Panc1 (cell line): ENCODE results near the gene TBC1D22B. TPM values are rescaled to one million over a fixed set of nuclear protein-coding genes. Genes with fewer than 3 reads are reported as not detected.
A peak's percentile ranks its signal among the peaks of the same experiment; 100 is the strongest.

Source experiments
- ATAC-seq: fragments of 200-7000 bp; cut with Tn5 transposase; 2 replicates; pipeline ENCODE4 v1.9.1; 2020; ENCODE audit warnings: mild to moderate bottlenecking, moderate library complexity
- BruUV-seq: library from RNA; stranded (reverse); fragments of 400-500 nt; replicated peaks from 2 replicates; lab custom pipeline; 2021; lab: Mats Ljungman, UMichigan
- CTCF ChIA-PET: fragments of 300-600 bp; sonication (Branson Sonifier 250); formaldehyde crosslinking; loops from one replicate; lab custom pipeline; 2022; ENCODE audit warnings: antibody characterized with exemption; lab: Charles Lee
- POLR2A ChIA-PET: fragments of 300-600 bp; sonication (Branson Sonifier 250); formaldehyde crosslinking; loops from one replicate; lab custom pipeline; 2022; ENCODE audit warnings: antibody characterized with exemption; lab: Charles Lee
- DNase-seq: peaks from one replicate; pipeline ENCODE4 v3.0.0-alpha.2; 2010; ENCODE audit warnings: low read depth, low spot score
- H3K27ac ChIP-seq: 2 replicates; pipeline ENCODE4 v1.5.1; 2011; ENCODE audit warnings: mild to moderate bottlenecking, low read length, inconsistent platforms
- H3K27me3 ChIP-seq: fragments of 200-500 bp; sonication (Bioruptor generic); 2 replicates; pipeline ENCODE4 v1.6.0; 2014; ENCODE audit warnings: low read length, inconsistent platforms; ENCODE audit not compliant: control insufficient read depth, insufficient read depth
- H3K36me3 ChIP-seq: fragments of 200-500 bp; sonication (Bioruptor generic); 2 replicates; pipeline ENCODE4 v1.5.1; 2014; ENCODE audit warnings: inconsistent platforms, mild to moderate bottlenecking, low read length, moderate library complexity; ENCODE audit not compliant: control insufficient read depth, insufficient read depth
- H3K4me1 ChIP-seq: 2 replicates; pipeline ENCODE4 v1.5.1; 2011; ENCODE audit warnings: inconsistent platforms, mild to moderate bottlenecking, low read length, moderate library complexity; ENCODE audit not compliant: control insufficient read depth, insufficient read depth
- H3K4me3 ChIP-seq, 2 experiments: 2 replicates each; pipeline ENCODE4 v1.5.1; 2011 to 2012; ENCODE audit warnings: low read depth in 2 of 2, low read length in 2 of 2, mild to moderate bottlenecking in 2 of 2, inconsistent platforms in 1 of 2, moderate library complexity in 1 of 2
- H3K9me3 ChIP-seq: fragments of 200-500 bp; sonication (Bioruptor generic); 2 replicates; pipeline ENCODE4 v1.5.1; 2014; ENCODE audit warnings: low read depth, mild to moderate bottlenecking, inconsistent platforms, low read length, moderate library complexity; ENCODE audit not compliant: control insufficient read depth, insufficient read depth
- CTCF ChIP-seq: fragments of 450-650 bp; IDR thresholded peaks from 2 replicates; pipeline ENCODE4 v1.5.1; 2017; ENCODE audit warnings: mild to moderate bottlenecking
- POLR2AphosphoS5 ChIP-seq: IDR thresholded peaks from 2 replicates; pipeline ENCODE4 v1.6.1; 2012; ENCODE audit warnings: mild to moderate bottlenecking, low read depth, low read length, moderate library complexity
- REST ChIP-seq, 2 experiments: IDR thresholded peaks; 2 replicates each; pipeline ENCODE4 v1.6.1; 2011 to 2012; ENCODE audit warnings: low read depth in 2 of 2, control low read depth in 1 of 2, low read length in 1 of 2, mild to moderate bottlenecking in 1 of 2, moderate library complexity in 1 of 2; ENCODE audit not compliant: insufficient read depth in 1 of 2
- SIN3A ChIP-seq: IDR thresholded peaks from 2 replicates; pipeline ENCODE4 v1.6.1; 2012; ENCODE audit warnings: low read depth, mild to moderate bottlenecking, low read length, moderate library complexity, borderline replicate concordance; ENCODE audit not compliant: insufficient read depth
- TCF7L2 ChIP-seq: IDR thresholded peaks from 2 replicates; pipeline ENCODE4 v1.6.1; 2011; ENCODE audit warnings: mild to moderate bottlenecking, low read depth, low read length, inconsistent platforms
- in situ Hi-C: cut with HindIII; loops from 2 replicates; pipeline ENCODE4 v1.10.0; 2016; ENCODE audit warnings: low sequenced_read_pairs, low pct_unique_long_range_greater_than_20kb
- intact Hi-C: fragments of 100-400 bp; cut with micrococcal nuclease; formaldehyde crosslinking; loops from one replicate; pipeline ENCODE4 v1.10.0; 2022; ENCODE audit not compliant: unreplicated experiment
- total RNA-seq: library from RNA; stranded (reverse); gene quantifications from one replicate; pipeline ENCODE4 v1.2.1, GENCODE V29; 2021; ENCODE audit not compliant: unreplicated experiment

The TBC1D22B gene
- total RNA-seq, 1 experiment from 2014 or later: 13.0 TPM

GRCh38 chr6:37208793-37209192 lies 48.8 kb upstream of the TBC1D22B start:
- BruUV-seq: no TSS peak
- ChIA-PET POLR2A (no interaction called here), CTCF (interaction anchor here (0.8 to 3.3 kb wide), 5 partner anchors 19 to 190 kb away, joined by 3 to 72 read pairs (median 4); no protein-coding TSS in a partner anchor)
- no peaks in the 10 kb centered on the region for H3K36me3 ChIP-seq
- intact Hi-C loops: no loop called here
- no peaks in the 10 kb centered on the region for H3K9me3 ChIP-seq
- in situ Hi-C loops: no loop called here
- H3K27me3 ChIP-seq: no peaks in the 10 kb centered on the region
- DNase-seq (no peak), ATAC-seq (no peak)
- no peak overlapping the region for H3K4me3 ChIP-seq
- no peak overlapping the region for H3K27ac ChIP-seq
- H3K4me1 ChIP-seq: no peaks in the 10 kb centered on the region; the same call in 1 of the 2 replicates
- TF ChIP-seq TCF7L2 (no peak), SIN3A (no peak), REST (IDR thresholded peaks at IDR 0.05; ENCODE audit: insufficient read depth in 1 of 2, low read depth in 2 of 2, low read length in 1 of 2) (no peak), CTCF (no peak), POLR2AphosphoS5 (no peak)

- Histone ChIP-seq H3K36me3 (no peaks in the 10 kb centered on the region), H3K27ac (no peak overlapping the region), H3K9me3 (no peaks in the 10 kb centered on the region), H3K4me3 (no peak overlapping the region), H3K4me1 (no peaks in the 10 kb centered on the region; the same call in 1 of the 2 replicates), H3K27me3 (no peaks in the 10 kb centered on the region)
- TF ChIP-seq TCF7L2 (no peak), SIN3A (no peak), CTCF (no peak), REST (IDR thresholded peaks at IDR 0.05; ENCODE audit: insufficient read depth in 1 of 2, low read depth in 2 of 2, low read length in 1 of 2) (no peak), POLR2AphosphoS5 (no peak)
- POLR2A ChIA-PET: no interaction called here
- no peak for DNase-seq
- CTCF ChIA-PET: interaction anchor here (0.5 to 3.3 kb wide), 15 partner anchors 8 to 203 kb away, joined by 3 to 72 read pairs (median 6); no protein-coding TSS in a partner anchor
- no TSS peak for BruUV-seq
- in situ Hi-C loops (no loop called here), intact Hi-C loops (loop anchor here (1.0 to 5.0 kb wide), 2 partner anchors 32 to 191 kb away; no protein-coding TSS in a partner anchor)
- peak; percentile 5; the same call in 1 of the 2 replicates for ATAC-seq
These were observed 47.9 kb upstream of the TBC1D22B start for GRCh38 chr6:37209461-37210205.
